Body of pancreas (tissue), 4 donors: ENCODE measurements around the gene SMIM14.

Experiments
- CTCF ChIP-seq, 7 experiments: fragments of 450-650 bp in 4 of 7; fragments of 200-600 bp in 3 of 7; sonication (generic) in 3 of 7; IDR thresholded peaks; one replicate each; pipeline ENCODE4 v1.5.1; 2016 to 2019; ENCODE audit warnings: antibody characterized with exemption in 7 of 7
- POLR2A ChIP-seq, 3 donors: fragments of 450-650 bp; IDR thresholded peaks; one replicate each; pipeline ENCODE4 v1.6.1; 2016; ENCODE audit warnings: antibody characterized with exemption in 3 of 3, mild to moderate bottlenecking in 2 of 3

- TF ChIP-seq CTCF (IDR thresholded peaks at IDR 0.05) (no peak), POLR2A (IDR thresholded peaks at IDR 0.05) (no peak)
These were observed 140.5 kb downstream of the SMIM14 start for GRCh38 chr4:39497909-39498726.
